B cell (primary cell): Measurements from ENCODE around the gene OR2T2.
"Not testable (repeated sequence)": the region's sequence is repeated elsewhere in the genome, so short reads cannot be mapped to it uniquely, and the experiment has no call there.

Experiments used
- CTCF ChIP-seq: fragments of 200-600 bp; IDR thresholded peaks from one replicate; pipeline ENCODE4 v1.8.0; 2022; ENCODE audit warnings: antibody characterized with exemption, mild to moderate bottlenecking
- EZH2 ChIP-seq: IDR thresholded peaks from 2 replicates; pipeline ENCODE4 v1.6.1; 2012; ENCODE audit warnings: borderline replicate concordance, low read depth, mild to moderate bottlenecking, moderate library complexity, low read length; ENCODE audit not compliant: insufficient read depth, poor library complexity, severe bottlenecking

- not testable (repeated sequence) for TF ChIP-seq CTCF, EZH2
Measured at GRCh38 chr1:248459117-248459516, 13.7 kb downstream of the OR2T2 start.
